Activated CD8-positive, alpha-beta T cell treated with anti-CD3 and anti-CD28 coated beads, Interleukin-2, amount 10 ng/mL, durations not matched to agents 7 days and 5 days (primary cell): ENCODE data around the gene DNAAF3. TPM values are rescaled to one million over a fixed set of nuclear protein-coding genes. Genes with fewer than 3 reads are reported as not detected.

Experiments
- ATAC-seq: fragments of 150-1000 bp; cut with Tn5 transposase; one replicate; pipeline ENCODE4 v1.10.0; 2021; ENCODE audit warnings: moderate library complexity
- CTCF ChIA-PET: fragments of 350-600 bp; sonication (Branson Sonifier 250); formaldehyde crosslinking; loops from one replicate; lab custom pipeline; 2021; ENCODE audit warnings: antibody characterized with exemption; lab: Charles Lee
- POLR2A ChIA-PET: fragments of 350-600 bp; sonication (Branson Sonifier 250); formaldehyde crosslinking; loops from one replicate; lab custom pipeline; 2021; ENCODE audit warnings: antibody characterized with exemption; lab: Charles Lee
- DNase-seq: peaks from one replicate; pipeline ENCODE4 v3.0.0-alpha.2; 2020
- H3K27ac Mint-ChIP-seq: one replicate; pipeline ENCODE4 v1.8.0; 2021; ENCODE audit warnings: mild to moderate bottlenecking, mixed read lengths
- H3K27me3 Mint-ChIP-seq: one replicate; pipeline ENCODE4 v1.8.0; 2021; ENCODE audit warnings: low read depth, mixed read lengths
- H3K36me3 Mint-ChIP-seq: one replicate; pipeline ENCODE4 v1.8.0; 2021; ENCODE audit warnings: low read depth, mixed read lengths
- H3K4me1 Mint-ChIP-seq: one replicate; pipeline ENCODE4 v1.8.0; 2021; ENCODE audit warnings: low read depth, mixed read lengths
- H3K4me3 Mint-ChIP-seq: one replicate; pipeline ENCODE4 v1.8.0; 2021; ENCODE audit warnings: mild to moderate bottlenecking, mixed read lengths
- H3K9me3 Mint-ChIP-seq: one replicate; pipeline ENCODE4 v1.8.0; 2022; ENCODE audit warnings: mixed read lengths; ENCODE audit not compliant: insufficient read depth
- total RNA-seq, 2 experiments: library from RNA; stranded (reverse); gene quantifications; one replicate each; pipeline ENCODE4 v1.2.3, GENCODE V29; 2021

The DNAAF3 gene
- total RNA-seq, 2 experiments from 2014 or later: 0.21 to 0.23 TPM

DNA sequence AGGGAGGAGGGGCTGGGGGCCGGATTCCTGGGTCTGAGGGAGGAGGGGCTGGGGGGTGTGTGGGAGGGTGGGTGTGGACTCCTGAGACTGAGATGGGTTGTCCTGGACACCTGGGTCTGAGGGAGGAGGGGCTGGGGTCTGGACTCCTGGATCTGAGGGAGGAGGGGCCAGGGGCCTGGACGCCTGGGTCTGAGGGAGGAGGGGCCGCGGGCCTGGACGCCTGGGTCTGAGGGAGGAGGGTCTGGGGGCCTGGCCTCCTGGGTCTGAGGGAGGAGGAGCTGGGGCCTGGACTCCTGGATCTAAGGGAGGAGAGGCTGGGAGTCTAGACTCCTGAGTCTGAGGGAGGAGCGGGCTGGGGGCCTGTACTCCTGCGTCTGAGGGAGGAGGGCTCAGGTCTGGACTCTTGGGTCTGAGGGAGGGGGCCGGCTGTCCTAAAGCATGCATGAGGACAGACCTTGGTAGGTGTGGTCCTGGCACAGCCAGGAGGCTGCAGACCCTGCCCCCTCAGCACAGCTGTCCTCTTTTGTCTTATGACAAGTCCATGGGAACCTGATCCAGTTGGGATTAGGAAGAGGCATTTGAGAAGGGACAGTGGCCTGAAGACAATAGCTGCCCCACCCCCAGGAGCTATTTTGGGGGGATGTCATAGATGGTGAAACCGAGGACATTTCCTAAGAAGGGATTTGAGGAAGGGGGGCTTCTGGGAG is 18.7 kb downstream of the DNAAF3 start:
- no peak for ATAC-seq
- H3K36me3 Mint-ChIP-seq: peaks cover 6% of the 10 kb centered on the region
- peaks cover 45% of the 10 kb centered on the region for H3K27me3 Mint-ChIP-seq
- H3K4me3 Mint-ChIP-seq: no peak overlapping the region
- POLR2A ChIA-PET: interaction anchor here (0.6 kb wide), 1 partner anchor 220 kb away, joined by 4 read pairs; no protein-coding TSS in a partner anchor
- H3K27ac Mint-ChIP-seq: no peak overlapping the region
- H3K9me3 Mint-ChIP-seq: peaks cover 11% of the 10 kb centered on the region
- H3K4me1 Mint-ChIP-seq: peaks cover 17% of the 10 kb centered on the region
- no peak for DNase-seq
- CTCF ChIA-PET: interaction anchor here (1.9 kb wide), 1 partner anchor 12 kb away, joined by 8 read pairs; no protein-coding TSS in a partner anchor

GRCh38 chr19:55146705-55147273 is 19.6 kb downstream of the DNAAF3 start:
- CTCF ChIA-PET: interaction anchor here (1.1 to 1.9 kb wide), 2 partner anchors 13 to 20 kb away, joined by 3 to 8 read pairs; no protein-coding TSS in a partner anchor
- peaks cover 5% of the 10 kb centered on the region for H3K9me3 Mint-ChIP-seq
- H3K4me1 Mint-ChIP-seq: peaks cover 12% of the 10 kb centered on the region
- peaks cover 45% of the 10 kb centered on the region for H3K27me3 Mint-ChIP-seq
- DNase-seq (no peak), ATAC-seq (peak; percentile 30)
- POLR2A ChIA-PET: interaction anchor here (0.6 kb wide), 1 partner anchor 219 kb away, joined by 4 read pairs; no protein-coding TSS in a partner anchor
- H3K4me3 Mint-ChIP-seq: no peak overlapping the region
- H3K36me3 Mint-ChIP-seq: peaks cover under 1% of the 10 kb centered on the region
- no peak overlapping the region for H3K27ac Mint-ChIP-seq

DNA sequence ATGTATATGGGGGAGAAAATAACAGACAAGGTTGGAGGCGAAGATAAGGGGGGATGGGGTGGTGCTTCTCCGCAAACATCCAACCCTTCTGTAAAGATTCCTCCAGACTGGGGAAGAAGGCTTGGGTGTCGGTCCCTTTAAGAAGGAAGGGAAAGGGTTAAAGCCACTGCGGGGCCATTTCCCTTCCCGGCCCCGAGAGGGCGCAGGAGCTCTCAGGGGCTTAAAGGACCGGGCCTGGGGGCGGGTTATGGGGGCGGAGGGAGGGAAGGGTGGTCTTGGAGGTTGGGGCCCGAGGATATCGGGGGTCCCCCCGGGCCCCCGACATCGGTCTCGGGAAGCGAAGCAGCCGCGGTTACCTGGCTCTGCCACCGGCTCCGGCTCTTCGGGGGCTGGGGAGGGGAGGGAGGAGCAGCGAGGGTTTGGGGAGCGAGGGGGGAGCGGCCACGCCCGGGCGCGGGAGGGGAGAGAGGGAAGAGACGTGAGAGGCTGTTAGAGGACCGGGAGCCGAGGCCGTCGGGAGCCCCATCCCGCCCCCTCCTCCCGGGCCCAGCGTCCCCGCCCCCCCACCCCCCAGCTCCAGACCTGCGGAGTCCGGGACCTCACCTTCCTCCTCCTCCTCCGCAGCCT is 20.2 kb downstream of the DNAAF3 start:
- Mint-ChIP-seq H3K9me3 (no peaks in the 10 kb centered on the region), H3K27ac (no peak overlapping the region), H3K36me3 (no peaks in the 10 kb centered on the region), H3K4me3 (no peak overlapping the region), H3K4me1 (peaks cover 7% of the 10 kb centered on the region), H3K27me3 (peaks cover 47% of the 10 kb centered on the region)
- POLR2A ChIA-PET: no interaction called here
- DNase-seq (peak; percentile 43), ATAC-seq (peak; percentile 20)
- CTCF ChIA-PET: interaction anchor here (1.1 to 1.9 kb wide), 3 partner anchors 10 to 21 kb away, joined by 3 to 8 read pairs (median 4); no protein-coding TSS in a partner anchor

DNA sequence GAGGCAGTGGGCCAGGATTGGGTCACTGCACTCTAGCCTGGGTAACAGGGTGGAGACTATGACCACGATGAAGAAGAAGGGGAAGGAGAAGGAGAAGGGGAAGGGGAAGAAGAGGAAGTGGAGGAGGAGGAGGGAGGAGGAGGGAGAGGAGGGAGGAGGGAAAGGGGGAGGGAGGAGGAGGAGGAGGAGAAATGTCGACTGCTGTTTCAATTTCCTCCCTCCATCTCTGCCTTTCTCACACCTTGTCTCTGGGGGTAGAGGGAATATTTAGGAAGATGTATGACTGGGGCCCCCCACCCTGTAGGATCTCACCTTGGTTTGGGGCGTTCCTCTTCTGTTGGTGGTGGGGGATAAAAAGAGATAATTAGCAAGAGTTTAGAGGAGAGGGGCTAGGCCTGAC is 21.2 kb downstream of the DNAAF3 start:
- ChIA-PET CTCF (interaction anchor here (1.1 kb wide), 1 partner anchor 9 kb away, joined by 4 read pairs; no protein-coding TSS in a partner anchor), POLR2A (no interaction called here)
- DNase-seq: no peak
- H3K27me3 Mint-ChIP-seq: peaks cover 45% of the 10 kb centered on the region
- H3K36me3 Mint-ChIP-seq: no peaks in the 10 kb centered on the region
- no peaks in the 10 kb centered on the region for H3K9me3 Mint-ChIP-seq
- ATAC-seq: no peak
- H3K4me3 Mint-ChIP-seq: no peak overlapping the region
- no peak overlapping the region for H3K27ac Mint-ChIP-seq
- H3K4me1 Mint-ChIP-seq: peaks cover 7% of the 10 kb centered on the region

DNA sequence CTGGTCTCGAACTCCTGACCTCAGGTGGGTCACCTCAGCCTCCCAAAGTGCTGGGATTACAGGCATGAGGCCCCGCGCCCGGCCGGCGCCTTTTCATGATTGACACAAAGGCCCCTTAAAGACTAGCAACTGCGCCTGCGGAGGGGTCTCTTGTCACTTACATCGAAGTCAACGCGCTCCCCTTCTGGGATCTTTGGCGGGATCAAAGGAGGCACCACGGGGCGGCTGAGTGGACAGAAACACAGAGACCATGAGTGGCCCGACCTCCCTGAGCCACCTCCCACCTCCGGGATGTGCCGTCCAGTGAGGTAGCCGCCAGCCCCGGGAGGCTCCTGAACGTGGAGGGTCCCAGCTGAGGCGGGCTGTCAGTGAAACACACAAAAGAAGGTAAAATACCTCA is 24.7 kb downstream of the DNAAF3 start:
- ChIA-PET CTCF (interaction anchor here (0.6 to 4.8 kb wide), 15 partner anchors 10 to 489 kb away, joined by 3 to 38 read pairs (median 3); partner anchors contain the start of genes PPP1R12C and TMEM238), POLR2A (no interaction called here)
- Mint-ChIP-seq H3K27me3 (peaks cover 20% of the 10 kb centered on the region), H3K4me1 (peaks cover 7% of the 10 kb centered on the region), H3K27ac (no peak overlapping the region), H3K9me3 (no peaks in the 10 kb centered on the region), H3K4me3 (no peak overlapping the region), H3K36me3 (no peaks in the 10 kb centered on the region)
- DNase-seq (no peak), ATAC-seq (no peak)

- no peaks in the 10 kb centered on the region for H3K36me3 Mint-ChIP-seq
- ATAC-seq: no peak
- no peak overlapping the region for H3K27ac Mint-ChIP-seq
- DNase-seq: no peak
- H3K9me3 Mint-ChIP-seq: no peaks in the 10 kb centered on the region
- H3K4me3 Mint-ChIP-seq: no peak overlapping the region
- H3K4me1 Mint-ChIP-seq: peaks cover 2% of the 10 kb centered on the region
- CTCF ChIA-PET: no interaction called here
- H3K27me3 Mint-ChIP-seq: peaks cover 6% of the 10 kb centered on the region
- POLR2A ChIA-PET: no interaction called here
Measured at GRCh38 chr19:55137915-55138314, 28.5 kb downstream of the DNAAF3 start.

GRCh38 chr19:55136399-55137102 is 29.9 kb downstream of the DNAAF3 start:
- H3K27me3 Mint-ChIP-seq: peaks cover 10% of the 10 kb centered on the region
- H3K4me3 Mint-ChIP-seq: no peak overlapping the region
- CTCF ChIA-PET: interaction anchor here (0.8 to 1.2 kb wide), 4 partner anchors 9 to 368 kb away, joined by 3 to 5 read pairs (median 4); no protein-coding TSS in a partner anchor
- H3K27ac Mint-ChIP-seq: no peak overlapping the region
- H3K9me3 Mint-ChIP-seq: no peaks in the 10 kb centered on the region
- no peak for ATAC-seq
- H3K36me3 Mint-ChIP-seq: no peaks in the 10 kb centered on the region
- POLR2A ChIA-PET: no interaction called here
- no peak for DNase-seq
- no peaks in the 10 kb centered on the region for H3K4me1 Mint-ChIP-seq

DNA sequence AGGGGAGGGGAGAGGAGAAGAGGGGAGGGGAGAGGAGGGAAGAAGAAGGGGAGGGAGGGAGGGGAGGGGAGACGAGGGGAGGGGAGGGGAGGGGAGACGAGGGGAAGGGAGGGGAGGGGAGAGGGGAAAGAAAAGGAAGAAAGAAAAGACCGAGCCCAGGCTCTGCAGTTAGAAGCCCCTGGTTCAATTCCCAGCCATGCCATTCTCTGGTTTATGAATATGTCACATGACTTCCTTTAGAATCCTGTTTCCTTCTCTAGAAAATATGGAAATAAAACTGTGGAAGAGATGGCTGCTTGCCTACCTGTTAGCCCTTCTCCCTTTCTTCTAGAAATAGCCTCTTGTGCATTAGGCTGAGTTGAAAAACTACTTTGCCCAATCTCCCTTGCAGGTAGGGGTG is 31.7 kb downstream of the DNAAF3 start:
- no peaks in the 10 kb centered on the region for H3K4me1 Mint-ChIP-seq
- no peaks in the 10 kb centered on the region for H3K36me3 Mint-ChIP-seq
- no peaks in the 10 kb centered on the region for H3K9me3 Mint-ChIP-seq
- H3K27me3 Mint-ChIP-seq: peaks cover 15% of the 10 kb centered on the region
- no peak overlapping the region for H3K27ac Mint-ChIP-seq
- ATAC-seq: no peak
- no peak for DNase-seq
- H3K4me3 Mint-ChIP-seq: no peak overlapping the region
- POLR2A ChIA-PET: no interaction called here
- CTCF ChIA-PET: no interaction called here

DNA sequence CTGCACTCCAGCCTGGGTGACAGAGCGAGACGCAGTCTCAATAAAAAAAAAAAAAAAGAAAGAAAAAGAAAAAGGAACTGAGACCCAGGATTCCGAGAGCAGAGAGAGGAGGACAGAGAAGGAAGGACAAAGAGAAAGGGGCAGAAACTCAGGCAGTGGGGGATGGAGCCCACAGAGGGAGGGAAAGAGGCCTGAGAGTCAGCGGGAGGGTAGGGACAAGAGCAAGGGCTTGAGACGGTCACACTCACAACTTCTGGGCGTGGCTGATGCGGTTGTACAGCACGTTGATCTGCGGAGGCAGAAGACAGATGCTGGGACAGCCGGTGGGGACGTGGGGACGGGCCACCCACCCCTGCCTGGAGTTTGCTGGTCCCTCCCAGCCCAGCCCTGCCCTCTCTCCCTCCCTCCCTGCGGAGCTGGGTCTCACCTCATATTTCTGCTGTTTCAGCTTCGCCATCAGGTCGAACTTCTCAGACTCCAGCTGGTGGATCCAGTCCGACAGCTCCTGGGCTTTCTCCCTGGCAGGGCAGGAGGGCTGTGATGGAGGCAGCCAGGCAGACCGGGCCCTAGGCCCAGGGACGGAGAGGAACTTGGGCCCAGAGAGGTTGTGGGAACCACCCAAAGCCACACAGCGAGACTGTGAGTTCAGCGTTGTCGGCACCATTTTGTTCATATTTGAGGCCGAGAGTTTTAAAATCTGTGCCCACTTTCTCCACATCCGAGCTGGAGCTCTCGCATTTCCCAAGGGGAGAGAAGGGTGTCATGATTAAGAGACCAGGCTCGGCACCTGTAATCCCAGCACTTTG is 32.6 kb downstream of the DNAAF3 start:
- no peak overlapping the region for H3K4me3 Mint-ChIP-seq
- no peaks in the 10 kb centered on the region for H3K4me1 Mint-ChIP-seq
- POLR2A ChIA-PET: no interaction called here
- H3K9me3 Mint-ChIP-seq: no peaks in the 10 kb centered on the region
- DNase-seq (no peak), ATAC-seq (no peak)
- H3K36me3 Mint-ChIP-seq: no peaks in the 10 kb centered on the region
- peaks cover 15% of the 10 kb centered on the region for H3K27me3 Mint-ChIP-seq
- CTCF ChIA-PET: interaction anchor here (1.0 kb wide), 1 partner anchor 45 kb away, joined by 3 read pairs; no protein-coding TSS in a partner anchor
- H3K27ac Mint-ChIP-seq: no peak overlapping the region

GRCh38 chr19:55132453-55133129 is 33.8 kb downstream of the DNAAF3 start:
- POLR2A ChIA-PET: no interaction called here
- Mint-ChIP-seq H3K4me1 (no peaks in the 10 kb centered on the region), H3K27ac (no peak overlapping the region), H3K27me3 (peaks cover 15% of the 10 kb centered on the region), H3K4me3 (no peak overlapping the region), H3K9me3 (no peaks in the 10 kb centered on the region), H3K36me3 (no peaks in the 10 kb centered on the region)
- CTCF ChIA-PET: interaction anchor here (1.0 to 1.7 kb wide), 2 partner anchors 43 to 251 kb away, joined by 3 to 8 read pairs; no protein-coding TSS in a partner anchor
- DNase-seq (no peak), ATAC-seq (no peak)
